Posterior cingulate gyrus (tissue), 11 donors: ENCODE data around the gene HMCN2.

Source experiments
- DNase-seq, 10 donors: peaks; one replicate each; pipeline versions ENCODE4 v3.0.0 to v3.0.0-alpha.2; 2020 to 2021; ENCODE audit warnings: mixed read lengths in 3 of 10
- intact Hi-C: fragments of 100-400 bp; cut with DNase I; formaldehyde crosslinking; loops from one replicate; pipeline ENCODE4 v1.15.1; 2023

Gene HMCN2

DNA sequence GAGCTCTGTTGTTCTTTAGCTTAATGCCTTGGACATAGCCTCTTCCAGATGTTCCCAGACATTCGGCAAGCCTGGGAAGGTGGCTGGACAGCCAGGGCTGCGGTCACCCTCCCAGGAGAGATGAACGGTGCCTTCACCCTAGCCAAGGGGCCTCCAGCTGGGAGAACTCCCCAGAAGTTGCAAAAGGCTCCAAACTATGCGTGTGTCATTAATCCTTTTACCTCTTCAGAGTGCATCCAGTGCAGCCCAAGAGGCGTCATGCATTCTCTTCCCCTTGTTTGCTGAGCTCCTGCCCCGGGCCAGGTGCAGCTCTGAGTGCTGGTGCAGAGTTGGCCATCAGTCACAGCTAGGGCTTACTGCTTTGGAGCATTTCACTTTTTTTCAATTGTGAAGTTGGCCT lies 22.8 kb downstream of the HMCN2 start:
- intact Hi-C loops: no loop called here
- DNase-seq: peak in 3 of 10 donors; percentile 8 to 36 (median 21)

DNA sequence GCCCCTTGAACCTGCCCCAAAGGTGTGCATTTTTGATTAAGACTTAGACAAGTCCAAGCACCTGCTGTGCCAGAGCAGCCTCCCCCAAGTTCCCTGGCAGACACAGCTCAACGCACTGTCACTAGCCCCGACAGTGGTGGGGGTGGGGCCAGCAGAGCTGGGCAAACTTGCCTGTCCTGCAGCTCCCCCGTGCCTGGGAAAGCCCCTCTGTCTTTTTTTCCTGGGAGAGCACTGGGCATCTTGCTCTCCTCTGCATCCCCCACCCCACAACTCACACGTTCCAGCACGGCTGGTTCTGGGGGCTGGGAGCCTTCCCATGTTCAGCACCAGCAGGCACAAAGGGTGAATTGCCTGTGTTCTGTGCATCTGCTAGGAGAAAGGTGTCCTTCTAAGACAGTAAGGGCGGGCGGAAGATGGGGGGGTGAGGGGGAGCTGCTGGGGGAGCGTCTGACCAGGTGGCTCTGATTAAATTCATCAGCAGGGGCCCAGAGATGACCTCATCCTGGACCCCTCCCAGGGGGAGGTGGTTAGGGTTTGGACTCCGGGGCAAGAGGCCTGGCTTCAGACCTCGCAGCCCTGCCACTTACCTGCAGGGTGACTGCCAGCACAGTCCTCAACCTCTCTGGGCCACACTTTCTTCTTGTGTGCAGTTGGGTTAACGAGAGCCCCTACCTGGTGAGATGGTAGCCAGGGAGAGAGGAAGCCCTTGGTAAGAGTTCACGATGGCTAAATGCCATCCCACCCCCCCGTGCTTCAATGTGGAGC lies 23.5 kb downstream of the HMCN2 start:
- intact Hi-C loops: no loop called here
- DNase-seq: peak in 3 of 10 donors; percentile 48 to 67 (median 60)

DNA sequence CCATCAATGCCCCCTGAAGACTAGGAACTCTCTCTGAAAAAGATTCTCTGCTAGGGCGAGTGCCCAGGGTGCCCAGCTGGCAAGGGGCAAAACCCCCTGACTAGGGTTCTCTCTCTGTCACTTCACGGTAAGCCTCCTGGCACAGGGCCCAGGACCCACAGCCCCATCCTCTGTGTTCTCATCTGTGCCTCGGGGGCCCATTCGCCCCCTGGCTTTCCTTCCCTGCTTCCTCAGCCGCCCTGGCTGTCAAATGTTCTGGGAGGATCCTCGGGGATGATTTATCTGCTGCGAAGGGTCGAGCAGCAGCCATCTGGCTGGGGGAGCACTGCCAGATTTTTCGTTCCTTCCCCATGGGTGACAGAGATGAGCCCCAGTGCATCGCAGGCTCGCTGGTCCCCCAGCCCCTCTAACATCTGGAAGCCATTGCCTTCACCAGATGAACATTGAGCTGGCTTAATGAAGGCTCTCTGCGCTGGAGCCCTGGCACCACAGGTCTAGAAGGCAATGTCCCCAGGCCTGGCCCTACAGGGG lies 24.2 kb downstream of the HMCN2 start:
- DNase-seq: peak in 3 of 10 donors; percentile 67 to 72 (median 70)
- intact Hi-C loops: no loop called here

DNA sequence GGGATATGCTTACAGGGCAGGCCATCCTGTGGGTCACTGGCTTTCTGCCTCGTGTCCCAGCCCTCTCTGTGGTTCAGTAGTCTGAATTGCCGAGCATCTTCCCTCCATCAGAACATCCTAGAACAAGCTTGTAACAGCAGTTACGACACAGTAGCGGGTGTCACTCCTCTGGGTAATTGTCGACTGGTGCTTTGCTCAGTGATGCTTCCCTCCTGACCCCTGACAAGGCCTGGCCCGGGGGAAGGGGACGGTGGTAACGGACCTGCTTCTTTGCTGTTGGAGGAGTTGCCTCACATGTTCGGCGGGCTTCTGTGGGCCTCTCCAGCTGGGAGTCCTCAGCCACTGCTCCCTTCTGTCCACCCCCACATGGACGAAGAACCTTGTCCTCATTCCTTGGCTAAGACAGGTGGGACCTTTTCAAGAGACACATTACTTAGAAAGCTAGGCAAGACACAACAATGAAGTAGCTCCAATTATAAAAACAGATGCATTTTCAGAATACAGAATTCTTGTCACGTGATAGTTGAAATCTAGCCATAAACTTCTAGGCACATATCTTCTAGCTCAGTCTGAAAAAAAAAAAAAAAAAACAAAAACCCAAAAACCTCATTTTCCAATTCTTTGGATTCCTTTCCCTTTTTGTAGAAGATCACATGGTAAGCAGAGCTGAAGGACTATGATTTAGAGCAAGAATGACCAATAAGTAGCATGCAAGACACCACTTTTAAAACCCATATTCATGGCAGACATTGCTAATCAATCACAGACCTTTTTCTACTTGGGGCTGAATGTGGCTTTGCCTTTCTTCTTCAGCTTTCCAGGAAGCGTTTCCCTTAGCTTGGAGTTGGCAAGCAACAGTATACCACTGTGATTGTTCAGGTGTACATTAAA lies 25.0 kb downstream of the HMCN2 start:
- peak in 3 of 10 donors; percentile 24 to 58 (median 38) for DNase-seq
- intact Hi-C loops: no loop called here

DNA sequence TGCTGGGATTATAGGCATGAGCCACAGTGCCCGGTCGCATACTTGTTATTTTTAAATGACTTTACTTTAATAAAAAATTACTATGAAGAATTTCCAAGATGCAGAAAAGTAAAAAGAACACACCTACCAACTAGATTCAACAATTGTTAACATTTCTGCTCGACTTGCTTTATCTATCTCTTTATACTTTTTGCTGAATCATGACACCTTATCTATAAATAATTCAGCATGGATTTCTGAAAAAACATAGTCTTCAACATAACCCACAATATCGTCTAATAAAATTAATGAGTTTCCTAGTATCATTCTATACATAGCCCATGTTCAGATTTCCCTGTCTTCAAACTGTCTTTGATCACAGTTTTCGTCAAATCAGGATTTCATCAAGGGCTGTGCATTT lies 25.9 kb downstream of the HMCN2 start:
- no peak for DNase-seq
- intact Hi-C loops: no loop called here

DNA sequence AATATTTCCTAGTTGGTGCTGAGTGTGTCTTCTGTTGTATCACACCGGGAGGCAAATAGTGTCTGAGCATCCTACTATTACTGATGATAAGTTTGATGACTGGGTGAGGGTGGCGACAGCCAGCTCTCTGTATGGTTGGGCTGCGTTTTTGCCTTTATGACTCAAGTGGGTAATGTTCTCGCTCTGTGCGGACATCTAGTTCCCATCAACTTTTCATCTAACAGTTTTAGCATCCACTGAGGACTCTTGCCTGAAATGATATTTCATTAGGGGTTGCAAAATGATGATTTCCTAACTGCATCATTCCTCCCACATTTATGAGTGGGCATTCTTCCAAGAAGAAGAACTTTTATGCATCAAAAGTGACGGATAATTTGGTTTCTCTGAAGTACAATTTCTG lies 26.5 kb downstream of the HMCN2 start:
- peak in 1 of 10 donors; percentile 22 for DNase-seq
- intact Hi-C loops: no loop called here

DNA sequence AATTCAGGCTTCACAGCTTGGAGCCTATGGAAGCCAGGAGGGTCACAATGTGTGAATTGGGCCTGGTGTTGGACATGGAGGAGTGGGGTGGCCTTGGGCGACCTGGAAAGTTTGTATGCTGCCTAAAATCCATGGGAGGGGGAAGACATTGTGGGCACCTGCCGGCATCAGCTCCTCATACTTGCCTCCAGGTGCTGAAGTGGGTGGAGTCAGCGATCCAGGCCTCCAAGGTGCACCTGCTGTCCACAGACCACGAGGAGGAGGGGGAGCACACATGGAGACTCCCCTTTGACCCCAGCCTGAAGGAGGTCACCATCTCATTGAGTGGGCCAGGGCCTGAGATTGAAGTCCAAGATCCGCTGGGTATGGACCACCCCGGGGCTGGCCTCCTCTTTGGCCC lies 29.1 kb downstream of the HMCN2 start:
- DNase-seq: peak in 2 of 10 donors; percentile 24 to 53
- intact Hi-C loops: no loop called here

DNA sequence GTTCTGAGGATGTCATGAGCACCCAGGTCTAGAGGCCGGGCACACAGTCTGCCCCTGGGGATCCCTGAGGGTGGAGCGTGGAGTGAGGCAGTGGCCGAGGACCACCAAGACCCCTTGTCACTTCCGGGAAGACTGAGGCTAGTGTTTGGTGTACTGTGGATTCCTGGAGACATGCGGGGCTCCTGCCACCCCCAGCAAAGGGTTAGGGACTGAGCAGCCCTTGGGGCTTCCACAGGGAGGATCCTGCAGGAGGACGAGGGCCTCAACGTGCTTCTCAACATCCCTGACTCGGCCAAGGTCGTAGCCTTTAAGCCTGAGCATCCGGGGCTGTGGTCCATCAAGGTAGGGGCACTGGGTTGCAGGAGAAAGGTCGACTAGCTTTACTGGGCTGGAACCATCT lies 29.9 kb downstream of the HMCN2 start:
- intact Hi-C loops: no loop called here
- peak in 2 of 10 donors; percentile 16 to 26 for DNase-seq

DNA sequence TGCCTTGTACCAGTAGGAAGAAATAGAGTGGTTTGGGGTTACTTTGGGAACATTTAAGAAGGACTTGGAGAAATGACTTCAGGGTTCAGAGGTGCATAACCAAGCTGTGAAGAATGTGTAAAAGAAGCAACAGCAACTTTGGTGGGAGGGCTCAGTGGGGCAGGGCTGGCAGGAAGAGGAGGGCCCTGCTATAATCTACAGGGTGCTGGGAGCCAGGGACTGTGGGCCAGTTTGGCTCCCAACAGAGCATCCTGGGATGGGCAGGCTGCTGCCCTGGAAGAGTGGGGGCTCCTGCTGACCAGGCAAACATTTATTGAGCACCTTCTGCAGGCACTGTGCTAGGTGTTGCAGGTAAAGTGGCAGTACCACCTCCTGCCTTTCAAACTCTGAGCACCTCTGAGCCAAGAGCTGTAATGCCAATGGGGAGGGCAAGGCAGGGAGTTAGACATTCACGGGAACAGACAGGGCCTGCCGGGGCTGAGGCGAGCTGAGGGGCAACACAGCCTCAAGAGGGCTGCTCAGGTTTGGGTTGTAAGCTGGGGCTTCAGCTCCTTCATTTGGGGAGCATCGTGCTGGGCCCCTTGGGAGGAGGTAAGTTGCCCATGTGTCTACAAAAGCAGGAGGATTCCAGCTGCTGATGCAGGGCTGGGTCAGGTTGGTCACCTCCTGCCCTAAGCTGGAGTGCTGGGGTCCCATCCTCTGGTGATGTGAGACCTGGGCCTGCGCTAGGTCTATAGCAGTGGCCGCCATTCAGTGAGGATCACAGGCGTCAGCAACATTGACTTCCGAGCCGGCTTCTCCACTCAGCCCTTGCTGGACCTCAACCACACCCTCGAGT lies 30.6 kb downstream of the HMCN2 start:
- DNase-seq: peak in 3 of 10 donors; percentile 28 to 56 (median 51)
- intact Hi-C loops: no loop called here

DNA sequence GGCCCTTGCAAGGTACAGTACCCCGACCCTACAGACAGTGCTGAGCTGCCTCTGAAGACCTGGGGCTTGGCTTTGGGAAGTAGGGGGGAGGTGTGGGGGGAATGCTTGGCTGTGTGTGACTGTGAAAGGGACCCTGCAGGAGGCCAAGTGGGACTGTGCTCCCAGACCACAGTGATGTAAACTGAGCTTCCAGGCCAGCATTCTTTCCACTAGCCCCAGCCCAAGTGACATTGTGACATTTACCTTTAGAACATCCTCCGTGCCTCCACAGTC lies 31.2 kb downstream of the HMCN2 start:
- intact Hi-C loops: no loop called here
- DNase-seq: peak in 2 of 10 donors; percentile 17 to 19

DNA sequence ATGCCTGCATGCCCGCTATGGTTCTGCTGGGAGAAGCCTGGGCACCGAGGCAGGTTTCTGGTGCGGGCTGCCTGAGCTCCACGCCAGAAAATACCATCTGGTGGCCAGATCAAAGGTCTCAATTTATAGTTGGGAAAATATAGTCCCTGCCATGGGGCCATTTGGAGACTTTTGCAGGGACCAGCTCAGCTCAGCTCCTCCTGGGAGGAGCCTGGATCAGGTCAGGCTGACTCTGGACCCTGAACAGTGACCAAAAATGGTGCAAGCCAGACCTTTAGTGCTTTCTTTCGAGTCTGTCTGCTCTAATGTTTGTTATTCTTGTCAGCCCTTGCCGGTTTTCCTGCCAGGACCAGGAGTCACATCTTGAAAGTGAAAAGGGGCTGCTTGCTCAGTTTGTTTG lies 31.8 kb downstream of the HMCN2 start:
- intact Hi-C loops: no loop called here
- DNase-seq: peak in 3 of 10 donors; percentile 44 to 53 (median 46)

DNA sequence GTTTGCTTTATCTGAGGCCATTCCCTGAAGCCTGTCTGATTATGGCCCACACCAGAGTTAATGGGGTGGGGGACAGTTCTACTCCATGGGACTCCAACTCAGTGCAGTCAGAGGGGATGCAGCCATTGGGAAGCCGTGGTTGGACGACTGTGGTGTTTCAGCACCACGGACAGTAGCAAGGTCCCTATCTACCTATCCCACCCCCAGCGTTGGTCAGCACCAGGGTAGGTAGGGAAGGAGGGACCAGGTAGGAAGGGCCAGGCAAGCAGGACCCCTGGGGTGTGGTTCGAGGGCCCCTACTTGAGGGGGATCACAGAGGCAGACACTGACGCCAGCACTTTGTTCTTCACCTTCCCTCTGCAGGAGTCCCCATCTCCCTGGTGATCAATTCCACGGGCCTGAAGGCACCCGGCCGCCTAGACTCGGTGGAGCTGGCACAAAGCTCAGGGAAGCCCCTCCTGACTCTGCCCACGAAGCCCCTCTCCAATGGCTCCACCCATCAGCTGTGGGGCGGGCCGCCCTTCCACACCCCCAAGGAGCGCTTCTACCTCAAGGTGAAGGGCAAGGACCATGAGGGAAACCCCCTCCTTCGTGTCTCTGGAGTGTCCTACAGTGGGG lies 33.2 kb downstream of the HMCN2 start:
- peak in 3 of 10 donors; percentile 45 to 59 (median 50) for DNase-seq
- intact Hi-C loops: no loop called here

DNA sequence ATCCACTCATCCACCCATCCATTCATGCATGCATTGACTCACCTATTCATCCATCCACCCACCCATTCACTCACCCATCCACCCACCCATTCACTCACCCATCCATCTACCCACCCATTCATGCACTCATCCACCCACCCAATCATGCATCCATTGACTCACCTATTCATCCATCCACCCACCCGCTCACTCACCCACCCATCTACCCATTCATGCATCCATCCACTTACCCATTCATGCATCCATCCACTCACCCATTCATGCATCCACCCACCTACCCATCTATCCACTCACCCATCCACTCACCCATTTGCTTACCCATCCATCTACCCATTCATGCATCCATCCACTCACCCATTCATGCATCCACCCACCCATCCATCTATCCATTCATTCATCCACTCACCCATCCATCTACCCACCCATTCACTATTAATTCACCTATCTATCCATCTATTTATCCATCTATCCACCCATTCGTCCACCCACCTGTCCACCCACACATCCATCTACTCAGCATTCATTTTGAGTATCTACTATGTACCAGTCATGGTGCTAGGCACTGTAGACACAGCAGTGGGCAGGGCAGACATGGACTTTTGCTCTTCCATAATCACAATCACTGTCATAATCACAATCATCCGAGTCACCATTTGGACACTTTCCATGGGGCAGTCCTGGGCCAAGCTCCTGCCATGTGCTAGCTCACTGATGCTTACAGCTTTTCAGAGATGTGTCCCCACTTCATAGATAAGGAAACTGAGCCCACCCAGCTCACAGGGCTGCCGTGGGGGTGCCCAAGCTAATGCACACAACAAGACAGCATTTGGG lies 34.4 kb downstream of the HMCN2 start:
- intact Hi-C loops: no loop called here
- DNase-seq: peak in 1 of 10 donors; percentile 52

DNA sequence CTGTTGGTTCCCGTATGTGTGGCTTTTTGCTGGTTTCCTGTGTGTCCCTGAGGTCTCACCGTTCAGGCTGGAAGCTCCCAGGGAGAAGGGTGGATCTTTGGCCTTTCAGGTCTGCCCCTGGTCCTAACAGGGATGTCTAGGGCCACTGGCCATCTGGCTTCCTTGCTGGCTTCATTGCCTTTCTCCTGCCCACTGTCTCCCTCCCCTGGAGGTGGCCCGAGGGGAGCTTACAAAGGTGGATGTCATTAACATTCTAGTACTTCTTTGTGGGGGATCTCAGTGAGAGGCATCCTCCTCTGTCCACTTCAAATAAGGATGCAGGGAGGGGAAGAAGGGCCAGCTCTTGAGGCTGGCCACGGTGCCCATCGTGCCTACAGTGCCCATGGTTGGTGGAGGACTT lies 35.2 kb downstream of the HMCN2 start:
- intact Hi-C loops: no loop called here
- peak in 3 of 10 donors; percentile 16 to 68 (median 49) for DNase-seq

DNA sequence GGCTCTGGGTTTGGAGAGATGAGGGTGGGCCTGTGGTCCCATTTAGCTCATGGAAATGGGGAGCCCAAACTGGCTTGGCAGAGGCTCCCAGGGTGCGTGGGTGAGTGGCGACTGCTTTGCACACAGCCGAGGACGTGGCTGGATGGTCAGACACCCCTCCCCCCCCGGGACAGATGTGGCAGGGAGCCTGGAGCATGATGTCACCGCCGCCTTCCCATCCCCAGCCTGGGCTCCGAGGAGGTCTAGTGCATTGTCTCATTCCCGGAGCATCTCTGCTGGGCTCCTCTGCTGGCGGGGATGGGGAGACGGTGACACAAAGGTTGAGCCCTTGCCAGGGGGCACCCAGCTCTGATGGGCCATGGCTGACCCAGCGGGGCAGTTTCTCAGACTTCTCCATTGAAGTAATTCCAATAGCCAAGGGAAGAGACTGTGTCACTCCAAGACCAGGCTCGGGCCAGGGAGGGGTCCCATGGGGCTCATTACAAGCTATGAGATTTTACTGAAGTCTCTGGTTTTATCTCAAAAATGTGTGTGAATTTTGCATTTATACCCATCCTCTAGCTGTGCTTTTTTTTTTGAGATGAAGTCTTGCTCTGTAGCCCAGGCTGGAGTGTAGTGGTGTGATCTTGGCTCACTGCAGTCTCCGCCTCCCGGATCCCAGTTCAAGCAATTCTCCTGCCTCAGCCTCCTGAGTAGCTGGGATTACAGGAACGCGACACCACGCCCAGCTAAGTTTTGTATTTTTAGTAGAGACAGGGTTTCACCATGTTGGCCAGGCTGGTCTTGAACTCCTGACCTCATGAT lies 36.1 kb downstream of the HMCN2 start:
- intact Hi-C loops: no loop called here
- DNase-seq: peak in 3 of 10 donors; percentile 42 to 76 (median 54)

DNA sequence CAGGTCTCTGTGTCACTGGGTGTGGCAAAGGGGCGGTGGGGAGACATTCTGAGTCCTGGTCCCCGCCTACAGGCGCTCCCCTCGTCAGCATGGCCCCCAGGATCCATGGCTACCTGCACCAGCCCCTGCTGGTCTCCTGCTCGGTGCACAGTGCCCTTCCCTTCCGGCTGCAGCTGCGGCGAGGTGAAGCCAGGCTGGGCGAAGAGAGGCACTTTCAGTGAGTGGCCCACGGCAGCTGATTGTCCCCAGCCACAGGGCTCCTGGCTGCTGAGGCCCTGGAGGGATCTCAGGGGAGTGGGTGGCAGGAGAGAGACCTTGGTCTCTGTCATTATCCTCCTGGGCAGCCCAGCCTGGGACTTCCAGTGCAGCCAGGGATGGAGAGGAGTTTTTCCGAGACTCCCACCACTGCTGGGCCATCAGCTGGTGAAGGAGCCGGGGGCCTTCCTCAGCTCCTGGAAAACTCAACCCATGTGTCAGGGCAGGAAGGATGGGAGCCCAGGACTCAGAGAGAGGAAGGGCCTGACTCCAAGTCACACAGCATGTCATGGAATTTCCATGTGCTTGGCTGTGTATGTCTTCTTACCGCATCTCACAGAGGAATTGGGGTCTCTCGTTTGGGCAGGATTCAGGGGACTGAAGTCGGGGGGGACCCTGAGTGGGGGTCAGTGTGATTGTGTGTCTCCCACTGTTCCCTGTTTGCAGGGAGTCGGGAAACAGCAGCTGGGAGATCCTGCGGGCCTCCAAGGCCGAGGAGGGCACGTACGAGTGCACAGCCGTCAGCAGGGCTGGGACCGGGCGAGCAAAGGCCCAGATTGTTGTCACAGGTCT lies 37.4 kb downstream of the HMCN2 start:
- intact Hi-C loops: no loop called here
- DNase-seq: peak in 3 of 10 donors; percentile 65 to 76 (median 70)

DNA sequence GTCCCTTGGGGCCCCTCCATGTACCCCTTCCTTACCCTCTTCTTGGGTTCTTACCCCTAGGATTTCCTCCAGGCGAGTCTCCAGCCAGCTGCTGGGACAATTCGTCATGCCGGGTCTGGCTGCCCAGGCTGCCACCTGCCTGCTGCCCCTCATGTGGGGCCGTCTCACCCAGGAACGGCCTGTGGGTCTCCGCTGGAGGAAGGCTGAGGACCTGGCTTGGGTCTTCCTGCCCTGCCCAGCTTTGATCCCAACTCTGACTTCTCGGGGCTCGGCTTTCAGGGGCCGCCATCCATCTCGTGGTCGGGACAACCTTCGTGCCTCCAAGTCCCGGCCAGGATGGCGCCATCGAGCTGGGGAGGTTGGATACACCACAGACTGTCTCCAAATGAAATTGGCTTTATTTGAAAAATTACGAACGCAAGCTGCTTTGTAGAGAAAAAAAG lies 38.1 kb downstream of the HMCN2 start:
- intact Hi-C loops: no loop called here

More for the DNA sequence above, 38.1 kb downstream of the HMCN2 start:
- peak in 2 of 10 donors; percentile 72 to 81 for DNase-seq
